Hematopoietic multipotent progenitor cell treated with erythropoietin and hydrocortisone succinate and interleukin-3 and kit ligand, for 8 days (in vitro differentiated cells): ENCODE data around the gene ZNG1B.
"Not testable (repeated sequence)": the region's sequence is repeated elsewhere in the genome, so short reads cannot be mapped to it uniquely, and the experiment has no call there.

ENCODE experiments used
- DNase-seq: peaks from one replicate; pipeline ENCODE4 v3.0.0-alpha.2; 2015

ZNG1B gene

GRCh38 chr2:113504081-113504480 is 66.6 kb downstream of the ZNG1B start:
- peak; percentile 25 for DNase-seq

GRCh38 chr2:113507394-113508140 is 70.1 kb downstream of the ZNG1B start:
- not testable (repeated sequence) for DNase-seq

- not testable (repeated sequence) for DNase-seq
Observed at GRCh38 chr2:113508187-113508586, 70.7 kb downstream of the ZNG1B start.

- DNase-seq, result not testable (repeated sequence)
Observed at GRCh38 chr2:113510913-113511312, 73.4 kb downstream of the ZNG1B start.

GRCh38 chr2:113511859-113512258 is 74.4 kb downstream of the ZNG1B start:
- not testable (repeated sequence) for DNase-seq

GRCh38 chr2:113515457-113515856 is 78.0 kb downstream of the ZNG1B start:
- DNase-seq, result not testable (repeated sequence)

GRCh38 chr2:113515995-113516394 is 78.5 kb downstream of the ZNG1B start:
- DNase-seq, result not testable (repeated sequence)

- DNase-seq, result not testable (repeated sequence)
Observed at GRCh38 chr2:113517025-113517424, 79.5 kb downstream of the ZNG1B start.

GRCh38 chr2:113520837-113521236 is 83.3 kb downstream of the ZNG1B start:
- peak; percentile 83 for DNase-seq

GRCh38 chr2:113521492-113521891 is 84.0 kb downstream of the ZNG1B start:
- peak; percentile 14 for DNase-seq

GRCh38 chr2:113524986-113525385 is 87.5 kb downstream of the ZNG1B start:
- not testable (repeated sequence) for DNase-seq

- not testable (repeated sequence) for DNase-seq
Observed at GRCh38 chr2:113527350-113528045, 90.0 kb downstream of the ZNG1B start.

- not testable (repeated sequence) for DNase-seq
Observed at GRCh38 chr2:113528126-113528525, 90.6 kb downstream of the ZNG1B start.

GRCh38 chr2:113528904-113529303 is 91.4 kb downstream of the ZNG1B start:
- DNase-seq, result not testable (repeated sequence)

- DNase-seq, result not testable (repeated sequence)
Observed at GRCh38 chr2:113532991-113533390, 95.5 kb downstream of the ZNG1B start.

GRCh38 chr2:113536573-113536972 is 99.1 kb downstream of the ZNG1B start:
- DNase-seq, result not testable (repeated sequence)

- not testable (repeated sequence) for DNase-seq
Observed at GRCh38 chr2:113540834-113541203, 103.3 kb downstream of the ZNG1B start.

- peak; percentile 63 for DNase-seq
Observed at GRCh38 chr2:113541204-113541975, 103.9 kb downstream of the ZNG1B start.

- DNase-seq, result peak; percentile 2
Observed at GRCh38 chr2:113541976-113542485, 104.5 kb downstream of the ZNG1B start.

- peak; percentile 1 for DNase-seq
Observed at GRCh38 chr2:113542529-113542928, 105.0 kb downstream of the ZNG1B start.
